ENCODE measurements around the gene LPAR2.

DNA sequence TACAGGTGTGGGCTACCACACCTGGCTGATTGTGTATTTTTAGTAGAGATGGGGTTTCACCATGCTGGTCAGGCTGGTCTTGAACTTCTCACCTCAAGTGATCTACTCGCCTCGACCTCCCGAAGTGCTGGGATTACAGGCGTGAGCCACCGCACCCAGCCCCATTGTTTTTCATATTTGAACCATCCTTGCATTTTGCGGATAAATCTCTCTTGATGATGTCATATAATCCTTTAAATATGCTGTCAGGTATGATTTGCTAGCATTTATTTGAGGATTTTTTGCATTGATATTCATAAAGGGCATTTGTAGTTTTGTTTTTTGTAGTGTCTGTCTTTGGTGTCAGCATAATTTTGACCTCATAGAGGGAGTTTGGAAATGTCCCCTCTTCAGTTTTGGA, 46.3 kb upstream of the LPAR2 start:
- no peak for TF ChIP-seq EZH2 (IDR thresholded peaks at IDR 0.05; ENCODE audit: borderline replicate concordance, low read length)
- TF ChIP-seq, protein P1, sequence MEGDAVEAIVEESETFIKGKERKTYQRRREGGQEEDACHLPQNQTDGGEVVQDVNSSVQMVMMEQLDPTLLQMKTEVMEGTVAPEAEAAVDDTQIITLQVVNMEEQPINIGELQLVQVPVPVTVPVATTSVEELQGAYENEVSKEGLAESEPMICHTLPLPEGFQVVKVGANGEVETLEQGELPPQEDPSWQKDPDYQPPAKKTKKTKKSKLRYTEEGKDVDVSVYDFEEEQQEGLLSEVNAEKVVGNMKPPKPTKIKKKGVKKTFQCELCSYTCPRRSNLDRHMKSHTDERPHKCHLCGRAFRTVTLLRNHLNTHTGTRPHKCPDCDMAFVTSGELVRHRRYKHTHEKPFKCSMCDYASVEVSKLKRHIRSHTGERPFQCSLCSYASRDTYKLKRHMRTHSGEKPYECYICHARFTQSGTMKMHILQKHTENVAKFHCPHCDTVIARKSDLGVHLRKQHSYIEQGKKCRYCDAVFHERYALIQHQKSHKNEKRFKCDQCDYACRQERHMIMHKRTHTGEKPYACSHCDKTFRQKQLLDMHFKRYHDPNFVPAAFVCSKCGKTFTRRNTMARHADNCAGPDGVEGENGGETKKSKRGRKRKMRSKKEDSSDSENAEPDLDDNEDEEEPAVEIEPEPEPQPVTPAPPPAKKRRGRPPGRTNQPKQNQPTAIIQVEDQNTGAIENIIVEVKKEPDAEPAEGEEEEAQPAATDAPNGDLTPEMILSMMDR (IDR thresholded peaks at IDR 0.05; ENCODE audit: low read length) = no peak

Data from OCI-LY1 (cell line).